ENCODE results near the gene ARCN1.

The ARCN1 gene

DNA sequence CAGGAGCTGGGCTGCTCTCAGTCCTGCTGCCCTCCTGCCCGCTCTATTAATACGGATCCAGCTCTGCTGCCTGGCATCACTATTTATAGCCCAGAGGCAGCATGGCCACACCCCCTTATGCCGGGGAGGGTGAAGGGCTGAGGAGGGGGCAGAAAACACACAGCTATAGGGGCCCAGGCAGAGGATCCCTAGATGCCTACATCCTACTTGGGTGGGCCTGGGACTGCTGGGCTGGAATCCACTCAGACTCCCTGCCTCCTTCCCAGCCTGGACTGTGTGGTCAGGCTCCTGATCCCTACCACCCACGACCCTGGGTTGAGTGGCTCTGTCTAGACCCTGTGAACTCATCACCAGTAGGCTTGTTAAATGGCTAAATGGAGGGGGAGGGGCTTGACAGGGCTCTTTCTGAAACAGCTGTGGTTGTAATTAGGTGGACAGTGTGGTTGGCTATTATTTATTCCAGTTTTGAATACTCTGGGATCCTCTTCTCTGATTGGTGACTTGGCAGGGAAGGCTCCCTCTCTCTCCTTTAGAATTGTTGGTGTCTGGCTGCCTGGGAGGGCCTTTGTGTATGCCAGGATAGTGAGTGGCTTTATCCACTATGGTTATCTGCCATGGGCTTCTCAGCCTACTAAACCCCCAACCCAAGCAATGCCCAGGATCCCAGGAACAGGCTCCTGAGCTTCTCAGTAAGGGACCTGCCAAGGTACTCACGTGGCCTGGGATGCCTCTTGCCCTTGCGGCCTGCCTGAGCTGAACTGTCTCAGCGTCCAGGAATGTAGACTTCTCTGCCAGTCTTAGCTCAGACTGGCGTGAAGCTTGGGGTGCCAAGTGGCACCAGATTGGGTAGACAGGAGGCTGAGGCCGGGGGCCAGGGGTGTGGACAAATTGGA is 50.4 kb downstream of the ARCN1 start:
- no peak for DNase-seq

DNA sequence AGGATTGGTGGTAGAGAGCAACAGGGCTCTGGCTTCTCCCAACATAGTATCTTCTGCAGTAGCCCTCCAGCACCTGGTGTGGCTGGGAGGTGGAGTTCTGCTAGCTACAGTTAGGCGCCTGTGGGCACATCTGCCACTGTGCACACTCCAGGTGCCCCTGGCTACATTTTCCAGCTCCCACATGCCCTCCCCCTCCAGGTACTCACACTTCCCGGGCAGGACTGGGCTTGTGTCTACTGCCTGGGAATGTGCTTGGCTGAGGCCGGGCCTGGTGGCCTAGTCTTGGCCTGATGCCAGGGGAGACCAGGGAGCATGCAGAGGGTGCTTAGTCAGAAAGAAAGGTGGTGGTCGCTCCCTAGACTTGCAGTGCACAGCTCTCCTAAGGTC is 51.1 kb downstream of the ARCN1 start:
- DNase-seq: no peak

DNA sequence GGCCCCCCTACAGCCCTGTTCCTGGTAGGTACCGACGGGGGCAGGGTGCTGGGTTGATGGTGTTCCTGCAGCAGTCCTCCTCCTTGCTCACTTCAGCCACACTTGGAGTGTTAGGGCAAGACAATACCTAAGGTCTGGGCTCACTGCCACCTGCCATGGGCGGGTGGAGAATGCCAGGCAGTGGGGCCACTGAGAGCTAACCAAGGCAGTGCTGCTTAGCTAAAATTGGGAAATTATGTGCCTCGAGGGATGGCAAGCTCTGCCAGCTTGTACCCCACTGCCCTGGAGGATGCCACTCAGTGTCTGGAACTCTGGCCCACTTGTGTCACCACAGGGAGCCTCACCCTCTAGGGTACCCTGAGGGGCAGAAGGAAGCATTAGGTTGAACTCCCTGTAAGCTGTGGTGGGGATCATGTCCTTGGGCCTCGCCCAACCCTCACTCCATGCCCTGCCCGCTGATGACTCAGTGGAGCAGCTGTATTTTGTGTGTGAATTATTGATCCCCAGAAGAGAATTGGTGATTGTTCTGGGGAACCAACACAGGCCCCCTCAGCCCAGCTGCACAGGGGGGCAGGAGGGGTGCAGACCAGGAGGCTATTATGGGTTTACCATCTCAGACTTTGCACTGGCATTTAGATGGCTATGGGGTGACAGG is 53.0 kb downstream of the ARCN1 start:
- DNase-seq: no peak

DNA sequence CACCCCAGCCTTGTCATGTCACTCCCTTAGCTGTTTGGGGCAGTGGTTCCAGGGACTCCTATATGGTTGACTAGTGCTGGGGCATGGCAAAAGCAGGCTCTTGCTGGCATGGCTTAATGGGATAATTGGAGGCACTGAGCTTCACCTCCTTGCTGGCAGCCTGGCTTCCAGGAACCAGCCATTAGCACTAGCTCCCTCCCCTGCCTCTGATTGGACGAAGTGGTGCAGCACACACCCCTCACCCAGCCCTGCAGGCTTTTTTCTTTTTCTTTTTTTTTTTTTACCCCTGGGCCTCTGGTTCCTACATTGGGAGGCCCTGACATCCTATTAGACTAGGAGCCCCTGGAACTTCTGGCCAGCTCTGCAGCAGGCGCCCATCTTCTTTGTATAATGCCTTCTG is 53.8 kb downstream of the ARCN1 start:
- no peak for DNase-seq

DNA sequence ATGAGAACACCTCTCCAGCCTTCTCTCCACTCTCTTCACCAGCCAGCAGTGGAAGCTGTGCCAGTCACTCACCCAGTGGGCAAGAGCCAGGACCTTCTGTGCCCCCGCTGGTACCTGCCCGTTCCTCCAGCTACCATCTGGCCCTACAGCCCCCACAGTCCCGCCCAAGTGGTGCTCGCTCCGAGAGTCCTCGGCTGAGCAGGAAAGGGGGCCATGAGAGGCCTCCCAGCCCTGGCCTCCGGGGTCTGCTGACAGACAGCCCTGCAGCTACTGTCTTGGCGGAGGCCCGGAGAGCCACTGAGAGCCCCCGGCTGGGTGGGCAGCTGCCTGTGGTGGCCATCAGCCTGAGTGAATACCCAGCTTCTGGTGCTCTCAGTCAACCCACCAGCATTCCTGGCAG is 55.4 kb downstream of the ARCN1 start:
- DNase-seq: no peak

DNA sequence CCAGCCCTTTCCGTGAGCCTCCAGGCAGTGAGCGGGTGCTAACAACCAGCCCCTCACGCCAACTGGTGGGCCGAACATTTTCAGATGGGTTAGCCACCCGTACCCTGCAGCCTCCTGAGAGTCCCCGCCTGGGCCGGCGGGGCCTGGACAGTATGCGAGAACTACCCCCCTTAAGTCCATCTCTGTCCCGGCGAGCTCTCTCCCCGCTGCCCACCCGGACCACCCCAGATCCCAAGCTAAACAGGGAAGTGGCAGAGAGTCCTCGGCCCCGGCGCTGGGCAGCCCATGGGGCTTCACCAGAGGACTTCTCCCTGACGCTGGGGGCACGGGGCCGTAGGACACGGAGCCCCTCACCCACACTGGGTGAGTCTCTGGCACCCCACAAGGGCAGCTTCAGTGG is 55.8 kb downstream of the ARCN1 start:
- no peak for DNase-seq

DNA sequence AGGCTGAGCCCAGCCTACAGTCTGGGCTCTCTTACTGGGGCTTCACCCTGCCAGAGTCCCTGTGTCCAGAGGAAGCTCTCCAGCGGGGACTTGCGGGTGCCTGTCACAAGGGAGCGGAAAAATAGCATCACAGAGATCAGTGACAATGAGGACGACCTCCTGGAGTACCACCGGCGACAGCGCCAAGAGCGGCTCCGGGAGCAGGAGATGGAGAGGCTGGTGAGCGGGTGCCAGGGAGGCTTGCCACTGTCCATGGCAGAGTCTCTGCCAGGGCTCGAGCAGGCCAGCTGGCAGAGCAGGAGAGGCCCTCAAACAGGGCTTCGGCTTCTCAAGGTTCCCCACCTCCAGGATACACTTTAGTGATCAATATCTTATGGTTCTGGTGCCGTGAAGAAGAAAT is 56.2 kb downstream of the ARCN1 start:
- no peak for DNase-seq

DNA sequence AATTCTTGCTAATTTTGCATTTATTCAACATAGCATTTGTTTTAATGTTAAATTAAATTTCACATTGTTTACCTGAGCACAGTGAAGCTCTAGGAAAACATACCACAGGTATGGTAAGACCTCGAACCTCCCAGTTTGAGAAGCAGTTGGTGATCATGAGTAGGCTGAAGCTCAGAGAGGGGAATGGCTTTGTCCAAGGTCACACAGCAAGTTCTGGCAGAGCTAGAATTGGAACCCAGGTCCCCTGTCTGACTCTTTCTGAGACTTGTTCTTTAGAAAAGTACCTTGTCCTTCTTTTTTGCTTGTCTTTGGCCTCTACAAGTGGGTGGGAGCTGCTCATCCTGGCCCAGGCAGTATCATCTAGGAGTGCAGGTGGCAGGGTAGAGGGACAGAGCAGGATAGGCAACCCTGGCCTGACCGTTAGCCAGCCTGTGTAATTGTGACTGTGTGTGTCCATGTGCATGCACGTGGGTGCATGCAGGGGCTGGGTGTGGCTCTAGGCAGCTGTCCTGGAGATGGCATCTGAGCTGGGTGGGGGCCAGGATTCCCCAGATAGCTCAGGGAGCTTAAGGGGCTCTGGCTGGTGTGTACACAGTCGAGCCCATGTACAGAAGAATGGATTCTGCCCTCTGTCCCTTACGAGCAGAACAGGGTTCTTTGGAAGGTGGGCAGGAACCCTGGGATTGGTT is 56.8 kb downstream of the ARCN1 start:
- no peak for DNase-seq

DNA sequence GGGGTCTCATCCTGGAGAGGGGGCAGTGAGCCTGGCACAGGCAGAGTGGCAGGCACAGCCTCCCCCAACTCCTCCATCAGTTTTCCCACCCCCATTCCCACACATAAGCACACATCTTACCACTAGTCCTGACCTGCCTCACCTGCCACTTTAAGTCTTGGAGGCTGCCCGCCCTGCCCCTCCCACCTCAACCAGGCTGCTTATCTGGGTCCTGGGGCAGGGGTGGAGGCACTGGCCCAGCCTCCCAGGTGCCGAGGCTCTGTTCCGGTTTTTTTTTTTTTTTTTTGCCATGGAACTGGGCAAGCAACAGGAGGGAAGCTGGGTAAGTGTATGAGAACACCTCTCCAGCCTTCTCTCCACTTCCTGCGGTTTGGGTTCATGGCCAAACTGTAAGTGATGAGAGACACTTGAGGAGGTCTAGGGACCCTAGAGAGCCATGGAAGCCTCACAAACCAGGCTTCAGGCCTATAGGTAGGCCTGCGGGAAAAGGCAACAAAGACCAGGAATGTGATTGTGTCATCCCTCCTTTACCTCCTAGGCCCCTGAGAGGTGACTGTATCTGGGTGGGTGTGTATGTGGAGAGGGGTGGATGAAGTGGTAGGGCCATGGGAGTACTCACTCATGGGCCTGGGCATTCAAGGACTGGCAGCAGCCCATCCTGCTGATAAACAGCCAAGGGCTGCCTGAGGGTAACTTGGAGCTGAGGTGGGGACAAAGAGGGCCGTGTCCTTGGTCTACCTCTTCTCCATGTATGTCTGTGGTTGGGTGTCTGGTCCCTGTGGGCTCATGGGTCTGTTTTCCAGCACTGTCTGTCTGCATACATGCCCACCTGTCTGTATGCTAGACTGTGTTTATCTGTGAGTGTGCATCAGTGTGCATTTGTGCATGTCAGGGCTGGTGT is 57.8 kb downstream of the ARCN1 start:
- DNase-seq: no peak

DNA sequence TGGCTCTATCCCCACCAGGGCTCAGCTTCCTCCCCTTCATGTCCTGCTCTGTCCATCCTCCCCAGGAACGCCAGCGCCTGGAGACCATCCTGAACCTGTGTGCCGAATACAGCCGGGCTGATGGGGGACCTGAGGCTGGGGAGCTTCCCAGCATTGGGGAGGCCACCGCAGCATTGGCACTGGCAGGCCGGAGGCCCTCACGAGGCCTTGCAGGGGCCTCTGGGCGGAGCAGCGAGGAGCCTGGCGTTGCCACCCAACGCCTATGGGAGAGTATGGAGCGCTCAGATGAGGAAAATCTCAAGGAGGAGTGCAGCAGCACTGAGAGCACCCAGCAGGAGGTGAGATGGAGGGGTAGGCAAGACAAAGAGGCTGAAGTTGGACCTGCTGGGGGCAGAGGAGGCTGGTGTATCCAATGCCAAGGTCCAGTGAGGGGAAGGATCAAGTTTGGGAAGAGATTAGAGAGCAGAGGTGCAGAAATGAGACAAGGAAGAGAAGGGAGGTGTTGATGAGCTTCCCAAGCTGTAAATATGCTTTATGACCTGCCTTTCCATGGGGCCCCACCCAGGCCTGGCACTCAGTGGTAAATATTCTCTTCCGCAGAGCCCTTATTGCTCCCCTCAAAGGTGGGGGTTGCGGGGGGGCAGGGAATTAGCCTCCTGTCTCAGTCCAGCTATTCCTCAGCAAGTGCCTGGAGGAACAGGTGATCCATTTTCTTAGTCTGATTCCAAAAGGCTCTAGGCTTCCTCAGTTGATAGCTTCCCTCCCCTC is 59.1 kb downstream of the ARCN1 start:
- no peak for DNase-seq

DNA sequence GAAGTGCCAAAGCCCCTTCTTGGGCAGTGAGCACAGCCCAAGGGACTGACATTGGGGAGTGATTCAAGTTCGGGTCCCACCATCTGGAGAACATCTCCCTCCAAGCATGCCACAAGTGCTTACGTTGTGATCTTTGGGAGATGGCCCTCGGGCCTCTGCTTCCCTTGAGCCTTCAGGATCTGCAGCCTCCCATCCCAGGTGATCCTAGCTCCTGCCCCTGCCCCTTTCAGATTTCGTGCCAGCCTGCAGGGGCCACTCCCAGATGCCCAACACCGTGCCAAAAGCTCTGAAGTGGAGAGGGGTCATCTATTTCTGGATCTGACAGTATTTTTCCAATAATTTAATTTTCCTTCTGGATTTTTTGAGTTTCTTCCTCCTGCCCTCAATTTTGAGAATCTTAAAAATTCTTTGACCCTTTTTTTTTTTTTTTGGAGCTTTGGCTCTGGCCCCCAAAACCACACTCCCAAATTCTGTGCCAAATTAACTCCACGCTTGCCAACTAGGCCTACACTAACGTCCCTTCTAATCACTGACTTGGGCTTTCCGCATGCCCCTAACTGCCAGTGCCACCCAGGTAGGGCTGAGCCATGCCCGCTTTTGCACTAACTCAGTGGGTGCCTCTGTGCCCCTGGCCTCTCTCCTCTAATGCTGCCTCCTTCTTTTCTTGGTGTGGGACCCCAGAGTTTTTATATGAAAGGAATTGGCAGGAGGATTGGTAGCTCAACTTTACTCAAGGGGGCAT is 60.5 kb downstream of the ARCN1 start:
- no peak for DNase-seq

DNA sequence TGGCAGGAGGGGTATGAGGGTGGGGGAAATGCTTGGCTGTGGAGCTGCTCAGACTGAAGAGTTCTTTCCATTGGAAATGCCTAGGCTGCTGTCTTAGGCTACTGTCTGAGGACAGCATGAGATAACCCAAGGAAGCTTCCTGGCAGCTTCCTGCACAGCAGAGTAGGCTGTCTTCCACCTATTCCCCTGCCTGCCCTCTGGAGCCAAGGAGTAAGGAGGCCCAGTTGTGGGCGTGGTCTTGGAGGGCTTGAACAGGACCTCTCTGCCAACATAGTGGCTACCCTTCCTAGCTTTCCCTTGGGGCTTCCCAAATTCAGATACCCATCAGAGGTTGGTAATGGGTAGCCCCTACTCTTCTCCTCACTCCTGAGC is 61.1 kb downstream of the ARCN1 start:
- DNase-seq: no peak

DNA sequence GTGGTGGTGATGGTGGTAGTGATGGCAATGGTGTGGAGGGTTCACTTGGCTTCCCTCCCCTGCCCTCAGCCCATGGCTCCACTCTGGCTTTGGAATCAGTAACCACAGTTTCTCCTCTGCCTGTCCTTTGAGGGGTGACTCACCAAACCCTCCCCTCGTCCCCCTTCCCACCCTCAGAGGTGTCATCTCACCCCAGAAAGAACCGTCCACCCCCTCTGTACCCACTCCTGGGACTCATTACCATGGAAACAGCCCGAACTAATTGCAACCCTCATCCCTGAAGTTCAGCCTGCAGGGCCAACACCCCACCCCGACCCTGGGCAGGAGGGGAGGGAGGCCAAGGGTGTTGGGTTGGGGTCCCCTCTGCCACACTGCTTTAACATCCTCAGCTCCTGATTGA is 61.8 kb downstream of the ARCN1 start:
- no peak for DNase-seq

DNA sequence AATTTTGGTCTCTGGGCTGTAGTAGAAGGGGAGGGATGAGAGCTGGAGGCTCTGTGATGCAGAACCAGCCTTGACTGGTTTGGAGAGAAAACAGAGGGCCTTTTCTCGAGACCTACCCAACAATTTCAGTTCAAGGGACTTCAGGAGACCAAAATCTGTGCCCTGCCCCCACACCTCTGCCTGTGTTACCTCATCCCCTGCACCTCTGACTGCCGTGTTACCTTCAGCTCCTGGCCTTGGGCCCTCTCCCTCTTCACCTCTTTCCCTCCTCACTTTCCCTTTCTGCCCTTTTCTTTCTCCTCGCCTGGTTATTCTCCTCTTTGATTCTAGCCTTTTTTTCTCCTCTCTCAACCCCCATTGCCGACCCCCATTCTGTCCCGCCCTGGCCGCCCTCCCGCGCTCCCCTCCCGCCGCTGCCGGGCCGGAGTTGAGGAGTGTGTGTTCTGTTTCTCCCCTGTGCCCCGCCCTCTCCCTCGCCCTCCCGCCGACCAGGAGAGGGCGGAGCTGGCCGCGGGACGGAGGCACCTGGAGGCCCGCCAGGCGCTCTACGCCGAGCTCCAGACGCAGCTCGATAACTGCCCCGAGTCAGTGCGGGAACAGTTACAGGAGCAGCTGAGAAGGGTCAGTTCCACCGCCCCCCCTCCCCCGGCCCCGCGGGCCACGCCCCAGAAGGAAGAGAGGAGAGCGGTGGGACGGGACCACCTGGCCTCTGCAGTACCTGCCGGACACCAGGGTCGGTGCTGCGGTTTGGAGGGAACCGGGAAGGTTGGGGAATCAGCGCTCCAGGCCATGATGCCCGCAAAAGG is 62.4 kb downstream of the ARCN1 start:
- DNase-seq: no peak

DNA sequence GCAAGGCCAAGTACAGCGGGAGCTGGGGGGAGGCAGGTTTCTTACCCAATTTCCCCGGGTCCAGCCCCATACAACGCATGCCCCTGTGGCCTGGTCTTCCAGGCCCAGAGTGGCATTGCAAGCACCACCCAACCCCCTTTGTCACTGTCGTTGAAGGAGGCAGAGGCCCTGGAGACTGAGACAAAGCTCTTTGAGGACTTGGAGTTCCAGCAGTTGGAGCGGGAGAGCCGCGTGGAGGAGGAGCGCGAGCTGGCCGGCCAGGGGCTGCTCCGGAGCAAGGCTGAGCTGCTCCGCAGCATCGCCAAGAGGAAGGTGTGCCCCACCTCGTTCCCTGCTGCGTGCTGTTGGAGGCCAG is 63.0 kb downstream of the ARCN1 start:
- DNase-seq: no peak

DNA sequence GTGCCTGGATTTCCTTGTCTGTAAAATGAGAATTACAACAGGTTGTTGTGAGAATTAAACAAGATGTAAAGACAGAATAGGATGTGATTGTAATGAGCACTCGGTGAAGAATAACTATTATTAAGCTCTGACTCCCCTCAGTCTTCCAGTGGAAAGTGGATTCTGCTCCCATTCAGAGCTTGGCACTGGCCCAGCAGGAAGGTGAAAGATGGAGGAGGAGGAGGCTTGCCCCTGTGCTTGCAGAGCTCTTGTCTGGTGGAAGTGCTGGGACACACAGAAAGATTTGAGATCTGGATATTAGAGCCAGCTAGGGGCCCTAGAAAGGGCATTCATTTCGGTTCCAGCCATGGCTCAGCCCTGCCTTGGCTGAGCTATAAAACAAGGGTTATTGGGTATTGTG is 63.4 kb downstream of the ARCN1 start:
- DNase-seq: no peak

DNA sequence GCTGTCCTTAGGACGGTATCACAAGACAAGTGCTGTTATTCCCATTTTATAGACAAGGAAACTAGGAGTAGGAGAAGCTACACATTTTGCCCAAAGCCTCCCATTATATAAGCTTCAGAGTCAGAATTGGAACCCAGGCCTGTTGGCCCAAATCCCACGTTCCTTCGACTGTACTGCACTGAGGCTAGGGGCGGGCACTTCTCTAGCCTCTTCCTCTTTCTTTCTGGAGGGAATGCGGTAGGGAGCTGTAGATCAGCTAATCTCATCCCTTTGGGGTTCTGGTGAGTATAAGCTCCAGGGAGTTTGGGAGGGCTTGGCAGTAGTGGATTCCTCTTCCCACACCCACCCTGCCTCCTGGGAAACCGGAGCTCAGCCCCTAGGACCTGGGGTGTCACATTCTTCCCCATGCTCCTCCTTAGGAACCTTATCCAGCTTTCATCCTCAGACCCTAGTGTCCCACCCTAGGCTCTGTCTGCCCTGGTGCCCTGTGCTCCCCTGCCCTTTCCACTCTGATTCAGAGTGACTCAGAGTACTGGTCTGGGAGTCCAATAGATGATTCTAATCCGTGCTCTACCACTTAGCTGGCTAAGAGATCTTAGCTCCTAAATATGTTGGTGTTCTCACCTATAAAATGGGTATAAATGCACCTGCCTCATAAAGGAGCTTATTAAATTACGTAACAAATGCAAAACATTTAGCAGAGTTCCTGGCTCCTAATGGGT is 64.5 kb downstream of the ARCN1 start:
- DNase-seq: no peak

DNA sequence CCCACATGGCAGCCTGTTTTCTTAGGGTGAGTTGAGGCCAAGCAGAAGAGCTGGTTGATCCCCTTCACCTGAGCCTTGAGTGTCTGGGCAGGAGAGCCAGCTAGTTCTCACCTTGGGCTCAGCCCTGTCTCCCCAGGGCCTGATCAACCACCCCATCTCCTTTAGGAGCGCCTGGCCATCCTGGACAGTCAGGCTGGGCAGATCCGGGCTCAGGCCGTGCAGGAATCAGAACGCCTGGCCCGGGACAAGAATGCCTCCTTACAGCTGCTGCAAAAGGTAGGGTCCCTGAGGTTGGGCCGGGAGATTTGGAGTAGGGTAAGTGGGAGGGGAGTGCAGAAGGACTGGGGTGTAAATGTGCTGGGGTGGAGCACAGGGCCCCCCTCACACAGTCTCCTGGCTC is 66.5 kb downstream of the ARCN1 start:
- no peak for DNase-seq

DNA sequence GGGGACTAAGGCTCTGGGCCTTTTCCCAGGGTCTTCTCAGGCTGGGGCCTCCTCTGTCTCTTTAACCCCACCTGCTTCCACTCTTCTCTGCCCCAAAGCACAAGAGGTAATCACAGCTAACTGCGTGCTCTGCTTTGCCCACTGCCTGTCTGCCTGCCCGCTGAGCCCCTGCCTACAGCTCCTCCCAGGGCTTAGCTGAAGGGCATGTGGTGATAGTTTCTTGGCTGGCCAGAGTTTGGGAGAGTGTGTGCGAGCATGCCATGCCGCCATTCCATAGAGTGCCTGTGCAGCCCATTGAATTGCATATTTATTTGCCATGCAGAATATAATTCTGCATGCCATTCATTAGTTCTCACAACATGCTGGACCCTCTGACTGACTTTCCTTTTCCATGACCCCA is 67.7 kb downstream of the ARCN1 start:
- DNase-seq: no peak

Data from activated gamma-delta T cell treated with Interleukin-2 at 50 U/mL for 16 hours (primary cell).